ENCODE results near the gene GAB2.

DNA sequence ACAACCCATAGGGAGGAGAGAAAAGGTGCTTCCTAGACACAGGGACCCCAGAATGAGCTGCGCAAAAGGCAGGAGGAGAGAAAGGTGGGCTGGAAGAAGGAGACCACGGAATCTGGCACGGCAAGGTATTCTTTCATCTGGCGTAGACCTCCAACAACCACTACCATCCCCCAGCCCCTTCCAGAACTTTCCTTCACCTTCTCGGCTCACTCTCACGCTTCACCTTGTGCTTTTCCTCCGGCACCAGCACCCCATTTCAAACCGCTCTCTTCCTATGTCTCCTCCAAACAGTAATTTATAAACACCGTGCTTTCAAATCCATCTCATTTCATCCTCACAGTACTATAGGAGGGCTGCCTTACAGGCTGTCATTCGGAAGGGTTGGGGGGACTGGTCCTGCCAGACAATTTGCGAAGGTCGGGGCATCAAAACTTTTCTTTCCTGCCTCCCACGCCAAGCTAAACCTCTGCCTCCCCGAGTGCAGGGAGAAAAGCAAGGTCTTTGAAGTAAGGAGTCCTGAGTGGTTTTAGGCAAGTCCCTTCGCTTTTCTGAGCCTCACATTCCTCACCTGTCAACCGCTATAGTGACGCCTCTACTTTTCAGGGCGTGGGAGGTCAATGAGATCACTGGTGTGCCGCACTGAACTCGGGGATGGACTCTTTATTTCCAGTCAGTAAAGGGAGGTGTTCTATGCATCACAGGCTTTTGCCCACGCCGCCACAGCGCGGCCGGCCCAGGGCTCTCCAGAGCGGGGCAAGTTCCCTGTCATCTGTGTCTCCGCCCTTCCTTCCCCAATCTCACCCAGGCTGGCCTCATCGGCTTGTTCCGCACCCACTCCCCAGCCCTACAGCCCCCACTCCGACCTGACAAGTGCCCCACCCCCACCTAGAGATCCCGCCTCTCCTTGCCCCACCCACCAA is 230.0 kb downstream of the GAB2 start:
- TF ChIP-seq, protein P1, sequence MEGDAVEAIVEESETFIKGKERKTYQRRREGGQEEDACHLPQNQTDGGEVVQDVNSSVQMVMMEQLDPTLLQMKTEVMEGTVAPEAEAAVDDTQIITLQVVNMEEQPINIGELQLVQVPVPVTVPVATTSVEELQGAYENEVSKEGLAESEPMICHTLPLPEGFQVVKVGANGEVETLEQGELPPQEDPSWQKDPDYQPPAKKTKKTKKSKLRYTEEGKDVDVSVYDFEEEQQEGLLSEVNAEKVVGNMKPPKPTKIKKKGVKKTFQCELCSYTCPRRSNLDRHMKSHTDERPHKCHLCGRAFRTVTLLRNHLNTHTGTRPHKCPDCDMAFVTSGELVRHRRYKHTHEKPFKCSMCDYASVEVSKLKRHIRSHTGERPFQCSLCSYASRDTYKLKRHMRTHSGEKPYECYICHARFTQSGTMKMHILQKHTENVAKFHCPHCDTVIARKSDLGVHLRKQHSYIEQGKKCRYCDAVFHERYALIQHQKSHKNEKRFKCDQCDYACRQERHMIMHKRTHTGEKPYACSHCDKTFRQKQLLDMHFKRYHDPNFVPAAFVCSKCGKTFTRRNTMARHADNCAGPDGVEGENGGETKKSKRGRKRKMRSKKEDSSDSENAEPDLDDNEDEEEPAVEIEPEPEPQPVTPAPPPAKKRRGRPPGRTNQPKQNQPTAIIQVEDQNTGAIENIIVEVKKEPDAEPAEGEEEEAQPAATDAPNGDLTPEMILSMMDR (IDR thresholded peaks at IDR 0.05) = no peak
- TF ChIP-seq EP300 (IDR thresholded peaks at IDR 0.05) = no peak

All from stomach (tissue), 4 donors.